ENCODE data around the gene TNS3.

GRCh38 chr7:47393406-47393805 lies 188.5 kb downstream of the TNS3 start:
- TF ChIP-seq POLR2A (IDR thresholded peaks at IDR 0.05; ENCODE audit: low read depth) (no peak), CTCF (IDR thresholded peaks at IDR 0.05) (no peak)
